Activated CD4-positive, alpha-beta memory T cell treated with anti-CD3 and anti-CD28 coated beads for 36 hours (primary cell): ENCODE data around the gene MED29. TPM values are rescaled to one million over a fixed set of nuclear protein-coding genes. Genes with fewer than 3 reads are reported as not detected.
"Not testable (repeated sequence)": the region's sequence is repeated elsewhere in the genome, so short reads cannot be mapped to it uniquely, and the experiment has no call there.

ENCODE experiments used
- CTCF ChIA-PET: fragments of 350-600 bp; sonication (Branson Sonifier 250); formaldehyde crosslinking; loops from one replicate; lab custom pipeline; 2021; ENCODE audit warnings: antibody characterized with exemption, inconsistent platforms; lab: Charles Lee
- POLR2A ChIA-PET: fragments of 350-600 bp; sonication (Branson Sonifier 250); formaldehyde crosslinking; loops from one replicate; lab custom pipeline; 2021; ENCODE audit warnings: antibody characterized with exemption; lab: Charles Lee
- DNase-seq: peaks from one replicate; pipeline ENCODE4 v3.0.0-alpha.2; 2020
- H3K27ac Mint-ChIP-seq: one replicate; pipeline ENCODE4 v1.8.0; 2021; ENCODE audit warnings: mixed read lengths
- H3K27me3 Mint-ChIP-seq: one replicate; pipeline ENCODE4 v1.8.0; 2021; ENCODE audit warnings: mixed read lengths
- H3K36me3 Mint-ChIP-seq: one replicate; pipeline ENCODE4 v1.8.0; 2021; ENCODE audit warnings: mixed read lengths
- H3K4me1 Mint-ChIP-seq: one replicate; pipeline ENCODE4 v1.8.0; 2021; ENCODE audit warnings: low read depth, mixed read lengths
- H3K4me3 Mint-ChIP-seq: one replicate; pipeline ENCODE4 v1.8.0; 2021; ENCODE audit warnings: mild to moderate bottlenecking, mixed read lengths
- H3K9me3 Mint-ChIP-seq: one replicate; pipeline ENCODE4 v1.8.0; 2021; ENCODE audit warnings: mixed read lengths
- intact Hi-C: fragments of 100-400 bp; cut with micrococcal nuclease; formaldehyde crosslinking; loops from one replicate; pipeline ENCODE4 v1.15.1; 2023
- total RNA-seq, 2 experiments: library from RNA; stranded (reverse); gene quantifications; one replicate each; pipeline ENCODE4 v1.2.3, GENCODE V29; 2021

The MED29 gene
- total RNA-seq, 2 experiments from 2014 or later: 22.2 to 26.9 TPM

DNA sequence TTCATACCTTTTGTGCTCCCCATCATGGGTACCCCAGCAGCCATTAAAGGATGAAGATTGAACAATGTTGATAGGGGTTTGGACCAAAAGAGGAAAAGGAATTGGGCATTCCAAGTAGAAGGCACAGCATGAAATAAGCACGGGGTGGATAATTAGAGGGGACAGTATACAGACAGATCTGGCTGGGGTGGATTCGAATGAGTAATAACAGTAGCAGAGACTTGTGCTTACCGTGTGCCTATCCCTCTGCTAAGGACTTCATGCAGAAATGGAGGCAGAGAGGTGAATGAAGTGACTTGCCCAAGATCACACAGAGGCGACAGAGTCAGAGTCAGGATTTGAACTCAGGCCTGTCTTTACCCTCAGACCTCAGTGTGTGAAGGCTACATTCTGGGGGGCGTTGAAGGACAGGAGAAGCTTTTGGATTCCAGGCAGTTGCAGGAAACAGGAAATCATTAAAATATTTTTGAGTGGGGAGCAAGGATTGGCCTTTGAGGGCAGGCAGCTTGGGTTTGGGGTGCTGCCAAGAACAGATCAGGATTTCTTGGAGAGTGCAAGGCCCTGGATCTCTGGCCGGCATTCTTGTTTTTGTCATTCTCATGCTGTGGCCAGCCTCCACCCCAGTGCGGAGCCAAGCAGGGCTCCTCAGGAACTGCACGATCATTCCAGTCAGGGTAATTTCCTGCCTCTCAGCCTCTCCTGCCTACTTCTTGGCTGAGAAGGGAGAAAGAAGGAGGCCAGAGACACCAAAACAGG, 19.0 kb upstream of the MED29 start:
- Mint-ChIP-seq H3K4me1 (no peaks in the 10 kb centered on the region), H3K27ac (no peak overlapping the region), H3K9me3 (no peaks in the 10 kb centered on the region), H3K27me3 (no peaks in the 10 kb centered on the region), H3K36me3 (peaks cover 31% of the 10 kb centered on the region), H3K4me3 (no peak overlapping the region)
- DNase-seq: no peak
- intact Hi-C loops: no loop called here
- POLR2A ChIA-PET: no interaction called here
- CTCF ChIA-PET: no interaction called here

DNA sequence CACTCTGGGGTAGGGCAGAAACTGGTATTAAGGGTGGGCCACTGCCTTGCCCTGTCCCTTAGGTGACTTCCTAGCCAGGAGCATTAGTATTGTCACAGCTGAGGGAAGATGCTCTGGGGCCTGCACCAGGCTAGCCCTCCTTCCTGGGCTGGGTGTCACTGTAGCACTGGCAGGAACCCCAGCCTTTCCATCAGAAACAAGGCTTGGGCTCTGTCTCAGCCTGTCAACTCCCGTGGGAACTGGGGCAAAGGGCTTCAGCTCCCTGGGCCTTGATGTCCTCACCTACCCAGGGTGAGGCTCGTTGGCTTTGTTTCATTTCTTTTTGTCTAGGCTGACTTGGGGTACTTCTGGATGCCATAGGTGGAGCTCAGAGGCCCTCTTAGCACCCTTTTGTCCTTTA, 18.2 kb upstream of the MED29 start:
- DNase-seq: no peak
- H3K9me3 Mint-ChIP-seq: no peaks in the 10 kb centered on the region
- no peak overlapping the region for H3K4me3 Mint-ChIP-seq
- no peaks in the 10 kb centered on the region for H3K27me3 Mint-ChIP-seq
- H3K4me1 Mint-ChIP-seq: no peaks in the 10 kb centered on the region
- CTCF ChIA-PET: no interaction called here
- no peak overlapping the region for H3K27ac Mint-ChIP-seq
- POLR2A ChIA-PET: no interaction called here
- intact Hi-C loops: no loop called here
- H3K36me3 Mint-ChIP-seq: peaks cover 32% of the 10 kb centered on the region

DNA sequence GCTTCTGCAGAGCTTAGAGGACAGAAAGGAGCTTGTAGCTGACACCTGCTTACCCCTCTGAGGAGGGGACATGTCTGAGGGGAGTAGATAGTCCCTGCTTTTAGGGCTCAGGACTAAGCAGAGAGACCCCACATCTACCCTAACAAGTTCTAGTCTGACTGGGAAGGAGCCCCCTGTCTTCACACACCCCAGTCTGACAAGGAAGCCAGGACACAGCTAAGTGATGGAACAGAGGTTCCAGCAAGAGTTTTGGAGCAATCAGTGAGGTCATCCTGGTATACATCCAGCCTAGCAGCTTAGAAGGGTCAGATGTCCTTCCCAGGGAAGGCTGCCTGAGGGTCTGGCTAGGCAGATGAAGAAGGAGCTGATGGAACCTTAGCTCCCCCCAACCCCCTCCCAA, 15.2 kb upstream of the MED29 start:
- H3K9me3 Mint-ChIP-seq: no peaks in the 10 kb centered on the region
- DNase-seq: no peak
- H3K27me3 Mint-ChIP-seq: no peaks in the 10 kb centered on the region
- ChIA-PET POLR2A (no interaction called here), CTCF (interaction anchor here (1.4 kb wide), 1 partner anchor 22 kb away, joined by 4 read pairs; no protein-coding TSS in a partner anchor)
- intact Hi-C loops: no loop called here
- no peak overlapping the region for H3K4me3 Mint-ChIP-seq
- H3K4me1 Mint-ChIP-seq: no peaks in the 10 kb centered on the region
- H3K27ac Mint-ChIP-seq: no peak overlapping the region
- peaks cover 32% of the 10 kb centered on the region for H3K36me3 Mint-ChIP-seq

DNA sequence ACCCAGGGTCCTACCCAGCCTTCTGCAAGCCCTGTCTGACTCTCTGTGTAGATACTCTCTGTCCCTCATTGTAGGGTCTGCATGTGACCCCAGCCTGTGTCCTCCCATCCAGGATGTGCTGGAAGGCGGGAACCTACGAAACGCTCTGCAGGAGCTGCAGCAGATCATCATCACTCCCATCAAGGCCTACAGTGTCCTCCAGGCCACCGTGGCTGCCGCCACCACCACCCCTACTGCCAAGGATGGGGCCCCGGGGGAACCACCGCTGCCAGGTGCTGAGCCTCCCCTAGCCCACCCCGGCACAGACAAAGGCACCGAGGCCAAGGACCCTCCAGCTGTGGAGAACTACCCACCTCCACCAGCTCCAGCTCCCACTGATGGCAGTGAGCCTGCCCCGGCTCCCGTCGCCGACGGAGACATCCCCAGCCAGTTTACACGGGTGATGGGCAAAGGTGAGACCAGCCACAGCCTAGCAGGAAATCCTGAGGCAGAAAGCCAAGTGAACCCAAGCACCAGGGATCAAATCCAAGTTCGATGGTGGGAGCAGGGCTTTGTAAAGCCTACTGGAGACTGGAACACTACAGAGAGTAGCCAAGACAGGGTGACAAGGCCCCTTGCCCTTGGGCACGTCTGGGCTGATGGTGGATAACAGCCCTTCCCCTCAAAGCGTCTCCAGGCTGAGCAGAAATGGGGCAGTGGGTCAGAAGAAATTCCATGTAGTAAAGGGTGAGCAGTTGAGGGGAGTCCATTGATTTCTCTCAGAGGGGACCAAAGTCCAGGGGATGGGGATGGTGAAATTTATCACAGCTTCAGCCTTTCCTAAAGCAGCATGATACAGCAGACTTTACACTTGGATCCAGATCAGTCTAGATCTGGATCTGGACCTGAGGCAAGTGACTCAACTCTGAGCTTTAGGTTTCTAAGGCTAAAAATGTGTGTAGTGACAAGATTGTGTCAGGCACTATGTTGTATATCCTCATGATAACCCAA, 13.5 kb upstream of the MED29 start:
- Mint-ChIP-seq H3K27me3 (no peaks in the 10 kb centered on the region), H3K4me3 (no peak overlapping the region), H3K4me1 (no peaks in the 10 kb centered on the region), H3K9me3 (no peaks in the 10 kb centered on the region), H3K27ac (no peak overlapping the region), H3K36me3 (peaks cover 40% of the 10 kb centered on the region)
- ChIA-PET CTCF (interaction anchor here (0.6 kb wide), 1 partner anchor 315 kb away, joined by 3 read pairs; no protein-coding TSS in a partner anchor), POLR2A (interaction anchor here (0.6 to 0.9 kb wide), 2 partner anchors 11 to 13 kb away, joined by 3 to 4 read pairs; partner anchors contain the start of genes MED29 and PAF1)
- intact Hi-C loops: no loop called here
- no peak for DNase-seq

DNA sequence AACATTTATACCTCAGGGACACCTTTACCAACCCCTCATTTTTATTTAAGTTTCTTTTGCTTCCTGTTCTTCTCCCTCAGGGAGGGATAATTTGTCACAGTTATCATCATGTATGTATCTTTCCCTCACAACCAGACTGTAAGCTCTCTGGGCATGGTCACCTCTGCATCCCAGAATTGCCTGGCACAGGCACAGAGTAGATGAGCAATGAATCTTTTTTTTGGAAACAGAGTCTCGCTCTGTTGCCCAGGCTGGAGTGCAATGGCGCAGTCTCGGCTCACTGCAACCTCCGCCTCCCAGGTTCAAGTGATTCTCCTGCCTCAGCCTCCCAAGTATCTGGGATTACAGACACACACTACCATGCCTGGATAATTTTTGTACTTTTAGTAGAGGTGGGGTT, 11.8 kb upstream of the MED29 start:
- H3K27me3 Mint-ChIP-seq, H3K9me3 Mint-ChIP-seq, POLR2A ChIA-PET, H3K4me1 Mint-ChIP-seq, H3K4me3 Mint-ChIP-seq, H3K27ac Mint-ChIP-seq, CTCF ChIA-PET, intact Hi-C loops, DNase-seq: not testable (repeated sequence)
- H3K36me3 Mint-ChIP-seq: peaks cover 39% of the 10 kb centered on the region

DNA sequence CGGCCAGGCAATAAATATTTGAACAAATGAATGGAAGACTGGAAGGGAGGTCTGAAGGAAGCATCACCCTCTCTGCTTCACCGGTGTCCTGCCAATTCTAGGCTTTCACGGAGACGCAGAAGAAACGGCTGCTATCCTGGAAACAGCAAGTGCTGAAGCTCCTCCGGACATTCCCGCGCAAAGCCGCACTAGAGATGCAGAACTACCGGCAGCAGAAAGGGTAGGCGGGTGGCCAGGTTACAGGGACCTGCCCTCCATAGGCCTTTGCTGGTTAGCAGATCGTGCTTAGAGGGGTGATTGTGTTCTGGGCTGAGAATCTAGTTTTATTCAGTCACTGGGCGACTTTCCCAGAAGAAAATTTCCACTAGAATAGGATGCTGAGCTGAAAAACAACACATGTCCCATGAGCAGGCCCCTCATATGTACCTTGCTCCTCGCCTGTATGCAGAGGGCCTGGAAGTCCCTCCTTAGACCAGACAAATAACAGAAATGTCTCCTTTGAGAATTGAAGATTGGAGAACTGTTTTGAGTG, 11.2 kb upstream of the MED29 start:
- Mint-ChIP-seq H3K27me3 (no peaks in the 10 kb centered on the region), H3K9me3 (no peaks in the 10 kb centered on the region), H3K27ac (no peak overlapping the region), H3K36me3 (peaks cover 39% of the 10 kb centered on the region), H3K4me3 (no peak overlapping the region), H3K4me1 (no peaks in the 10 kb centered on the region)
- ChIA-PET POLR2A (no interaction called here), CTCF (no interaction called here)
- no peak for DNase-seq
- intact Hi-C loops: no loop called here

DNA sequence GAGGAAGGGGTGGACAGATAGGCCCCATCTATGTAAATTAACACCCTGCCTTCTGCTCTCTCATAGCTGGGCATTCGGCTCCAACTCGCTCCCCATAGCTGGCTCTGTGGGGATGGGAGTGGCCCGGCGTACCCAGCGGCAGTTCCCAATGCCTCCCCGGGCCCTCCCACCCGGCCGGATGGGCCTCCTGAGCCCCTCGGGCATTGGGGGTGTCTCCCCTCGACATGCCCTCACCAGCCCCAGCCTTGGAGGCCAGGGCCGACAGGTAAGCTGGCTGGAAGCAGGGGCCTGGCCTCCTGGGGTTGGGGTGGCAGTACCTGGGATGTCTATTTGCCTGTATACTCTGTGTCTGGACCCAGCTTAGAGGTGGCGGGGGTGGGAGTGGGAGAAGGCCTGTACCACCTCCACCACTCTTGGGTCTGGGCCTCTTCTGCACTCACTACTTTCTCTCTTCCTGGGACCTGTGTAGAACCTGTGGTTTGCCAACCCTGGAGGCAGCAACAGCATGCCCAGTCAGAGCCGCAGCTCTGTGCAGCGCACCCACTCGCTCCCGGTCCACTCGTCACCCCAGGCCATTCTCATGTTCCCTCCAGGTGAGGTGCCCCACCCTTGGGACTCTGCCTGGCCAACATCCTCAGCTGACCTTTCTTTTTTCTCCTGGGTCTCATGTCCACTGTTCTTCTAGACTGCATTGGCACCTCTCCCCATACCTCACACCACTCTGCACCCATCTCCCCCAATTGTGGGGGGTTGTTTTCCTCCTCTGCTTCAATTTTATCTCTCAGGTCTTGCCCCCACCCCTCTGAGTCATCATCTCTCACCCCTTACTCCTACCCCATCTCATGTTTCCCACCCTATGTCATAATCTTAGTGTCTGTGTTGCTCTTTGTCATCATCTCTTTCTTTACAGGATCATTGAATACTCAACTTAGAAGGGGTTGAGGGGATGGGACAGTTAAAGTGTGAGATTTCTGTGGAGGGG, 10.4 kb upstream of the MED29 start:
- intact Hi-C loops: no loop called here
- Mint-ChIP-seq H3K27me3 (no peaks in the 10 kb centered on the region), H3K9me3 (no peaks in the 10 kb centered on the region), H3K36me3 (peaks cover 41% of the 10 kb centered on the region), H3K4me3 (no peak overlapping the region), H3K4me1 (no peaks in the 10 kb centered on the region), H3K27ac (no peak overlapping the region)
- POLR2A ChIA-PET: no interaction called here
- CTCF ChIA-PET: no interaction called here
- DNase-seq: no peak

DNA sequence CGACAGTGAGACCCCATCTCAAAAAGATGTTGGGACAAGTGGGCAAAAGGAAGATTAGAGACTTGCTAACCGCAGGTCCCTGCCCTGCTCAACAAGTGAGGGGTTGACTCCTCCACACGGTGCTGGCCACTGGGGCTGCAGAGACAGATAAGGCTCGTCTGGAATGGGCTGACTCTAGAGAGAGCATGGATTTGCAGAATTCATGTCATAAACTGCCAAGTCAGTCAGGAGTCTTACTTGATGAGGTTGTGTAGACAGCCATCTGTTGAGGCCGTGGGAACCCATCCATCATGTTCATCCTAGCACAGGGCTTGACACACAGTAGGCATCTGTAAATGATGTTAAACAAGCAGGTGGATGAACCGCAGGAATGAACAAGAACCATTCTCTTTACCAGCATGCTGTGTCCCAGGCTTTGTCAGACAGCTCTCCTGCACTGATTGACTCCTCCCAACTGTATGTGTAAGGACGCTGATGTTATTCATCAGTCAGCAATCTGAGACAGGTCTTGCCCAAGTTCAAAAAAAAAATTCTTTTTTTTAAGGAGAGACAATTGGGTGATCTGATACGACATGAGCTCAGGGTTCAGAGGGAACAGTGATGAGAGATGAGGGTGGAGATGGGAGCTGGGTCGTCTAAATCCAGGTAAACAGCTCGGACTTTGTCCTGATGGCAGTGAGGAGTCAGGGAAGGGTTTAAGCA, 9.1 kb upstream of the MED29 start:
- ChIA-PET CTCF (no interaction called here), POLR2A (interaction anchor here (0.7 kb wide), 1 partner anchor 299 kb away, joined by 3 read pairs; no protein-coding TSS in a partner anchor)

DNA sequence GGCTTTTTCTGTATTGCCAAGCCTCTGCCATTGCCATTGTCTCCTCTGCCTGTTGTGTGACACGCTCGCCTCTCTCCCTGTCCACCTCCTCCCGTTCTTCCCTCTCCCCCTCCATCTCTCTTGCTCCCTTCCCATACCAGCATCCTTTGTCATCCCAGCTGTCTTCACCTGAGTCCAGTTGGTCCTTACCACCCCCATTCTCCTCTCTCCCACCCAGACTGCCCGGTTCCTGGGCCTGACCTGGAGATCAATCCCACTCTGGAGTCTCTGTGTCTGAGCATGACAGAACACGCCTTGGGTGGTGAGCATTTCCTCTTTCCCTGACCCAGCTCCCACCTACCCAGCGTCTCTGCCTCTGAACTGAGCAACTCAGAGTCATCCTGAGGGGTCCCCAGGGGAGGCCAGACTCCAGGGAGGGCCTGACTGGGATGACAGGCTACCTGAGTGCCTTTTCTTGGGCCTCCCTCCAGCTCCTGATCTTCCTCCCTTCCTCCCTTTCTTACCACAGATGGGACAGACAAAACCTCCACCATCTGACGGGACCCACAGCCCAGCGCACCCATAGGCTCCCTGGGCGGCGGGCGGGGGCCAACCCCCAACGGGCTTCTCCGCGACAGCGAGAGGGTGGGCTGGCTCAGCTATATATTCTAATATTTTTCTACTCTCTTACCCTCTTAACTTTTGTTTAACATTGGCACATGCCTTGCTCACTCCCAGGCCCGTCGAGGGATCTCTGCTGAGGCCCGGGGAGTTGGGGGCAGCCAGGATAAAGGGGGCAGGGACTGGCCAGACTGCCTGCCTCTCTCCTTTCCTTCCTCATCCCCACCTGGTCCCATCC, 8.0 kb upstream of the MED29 start:
- intact Hi-C loops: no loop called here
- Mint-ChIP-seq H3K9me3 (no peaks in the 10 kb centered on the region), H3K4me1 (no peaks in the 10 kb centered on the region), H3K27me3 (no peaks in the 10 kb centered on the region), H3K27ac (no peak overlapping the region), H3K4me3 (no peak overlapping the region), H3K36me3 (peaks cover 42% of the 10 kb centered on the region)
- CTCF ChIA-PET: no interaction called here
- POLR2A ChIA-PET: interaction anchor here (0.7 kb wide), 2 partner anchors 13 to 300 kb away, joined by 3 read pairs; no protein-coding TSS in a partner anchor
- DNase-seq: no peak

More for the DNA sequence above, 9.1 kb upstream of the MED29 start:
- DNase-seq: no peak
- peaks cover 42% of the 10 kb centered on the region for H3K36me3 Mint-ChIP-seq
- no peaks in the 10 kb centered on the region for H3K9me3 Mint-ChIP-seq
- intact Hi-C loops: no loop called here
- peak overlapping the region; percentile 61 for H3K27ac Mint-ChIP-seq
- no peaks in the 10 kb centered on the region for H3K4me1 Mint-ChIP-seq
- H3K4me3 Mint-ChIP-seq: no peak overlapping the region
- H3K27me3 Mint-ChIP-seq: no peaks in the 10 kb centered on the region

DNA sequence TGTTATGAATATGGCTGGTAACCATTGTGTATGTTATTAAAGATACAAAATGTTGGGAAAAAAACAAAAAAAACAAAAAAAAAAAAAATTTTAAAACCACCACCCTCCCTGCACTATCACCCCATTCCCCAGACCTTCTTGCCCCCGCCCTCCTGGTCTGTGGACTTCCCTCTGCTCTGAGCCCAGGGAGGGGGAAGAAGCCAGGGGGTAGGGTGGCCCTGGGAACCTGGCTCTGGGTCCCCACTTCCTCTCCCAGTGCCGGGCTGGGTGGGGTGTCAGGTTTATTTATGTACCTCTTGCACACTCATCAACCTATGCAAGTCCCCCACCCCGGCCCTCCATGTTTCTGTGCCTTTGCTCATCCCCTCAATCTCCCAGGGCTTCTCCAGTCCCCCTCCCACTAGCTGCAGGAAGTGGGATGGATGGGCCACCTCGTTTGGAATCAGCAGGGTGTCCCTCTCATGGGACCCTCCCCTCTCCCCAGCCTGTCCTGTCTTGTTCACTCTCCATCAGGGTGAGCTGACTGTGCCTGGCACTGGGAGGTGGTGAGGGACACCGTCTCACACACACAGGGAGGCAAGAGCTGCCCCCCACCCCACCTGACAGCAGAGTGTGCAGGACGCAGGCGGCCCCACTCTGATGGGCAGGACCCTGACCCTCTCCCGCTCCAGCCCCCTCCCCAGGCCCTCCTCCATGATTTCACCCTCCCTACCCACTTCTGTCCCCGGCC, 6.2 kb upstream of the MED29 start:
- Mint-ChIP-seq H3K36me3 (peaks cover 38% of the 10 kb centered on the region), H3K4me1 (peaks cover 9% of the 10 kb centered on the region), H3K4me3 (no peak overlapping the region), H3K27me3 (no peaks in the 10 kb centered on the region), H3K27ac (peak overlapping the region; percentile 34), H3K9me3 (no peaks in the 10 kb centered on the region)
- intact Hi-C loops: no loop called here
- CTCF ChIA-PET: no interaction called here
- POLR2A ChIA-PET: no interaction called here
- DNase-seq: no peak
